ENCODE data around the gene SCN11A. TPM values are rescaled to one million over a fixed set of nuclear protein-coding genes. Genes with fewer than 3 reads are reported as not detected.

The SCN11A gene
- total and polyA plus RNA-seq, 2 of the 13 experiments (the other 11 are each of a cell fraction or from before 2014, with no cell fraction given), result 0.02 to 0.11 TPM

DNA sequence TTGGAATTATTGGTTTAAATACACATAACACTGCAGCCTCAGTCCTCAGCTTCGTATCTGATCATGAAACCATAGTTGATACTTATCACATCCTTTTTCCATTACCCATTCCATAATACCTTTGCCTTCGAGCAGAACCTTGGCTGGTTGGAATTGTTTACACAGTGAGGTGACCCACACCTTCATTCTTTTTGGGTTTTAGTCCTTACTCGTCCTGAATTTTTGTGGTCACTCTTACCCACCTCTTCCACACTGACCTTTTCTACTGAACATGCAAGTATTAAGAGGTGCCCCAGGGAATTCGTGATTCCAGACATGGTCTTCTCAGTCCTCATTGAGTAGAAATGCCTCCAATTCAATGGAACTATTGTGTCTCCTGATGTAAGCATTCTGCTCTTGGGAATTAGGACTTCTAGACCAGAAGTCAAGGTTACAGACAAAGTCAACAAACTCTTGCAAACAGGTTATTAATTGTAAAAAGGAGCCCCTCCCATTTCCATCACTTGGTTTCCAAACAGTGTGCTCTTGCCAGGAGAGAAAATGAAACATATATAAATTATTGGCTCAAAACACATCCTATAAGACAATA is 37.7 kb downstream of the SCN11A start:
- H3K9me3 ChIP-seq (ENCODE audit: low read length), result no peaks in the 10 kb centered on the region
- H3K4me3 ChIP-seq (replicated peaks in 1 of 3; ENCODE audit: insufficient read depth in 1 of 3, low read depth in 2 of 3, low read length in 3 of 3), result 0 out of 6 replicates have a peak overlapping the region, but pooled peaks of 1 of the 3 experiments have one; percentile 11
- FAIRE-seq, result no peak
- CTCF ChIA-PET (ENCODE audit: low intra/inter-chr PET ratio, low total read pairs), result no interaction called here
- peaks cover 49% of the 10 kb centered on the region for H3K4me1 ChIP-seq (ENCODE audit: insufficient read depth, low read length)
- in situ Hi-C loops (cut with HindIII; ENCODE audit: extremely low pct_ligation_motif_present, low pct_unique_long_range_greater_than_20kb), result no loop called here
- DNase-seq (ENCODE audit: low spot score), result peak; percentile 69
- H3K4me2 ChIP-seq (ENCODE audit: low read depth, low read length), result peak overlapping the region; percentile 41
- H4K20me1 ChIP-seq (ENCODE audit: insufficient read depth, low read length), result no peaks in the 10 kb centered on the region
- POLR2A ChIA-PET, result no interaction called here
- no peaks in the 10 kb centered on the region for H3K79me2 ChIP-seq (ENCODE audit: insufficient read depth, low read length)
- H3K27me3 ChIP-seq (ENCODE audit: control insufficient read depth in 1 of 2, insufficient read depth in 2 of 2, low read length in 2 of 2), result no peaks in the 10 kb centered on the region
- peak overlapping the region; percentile 45 for H3K27ac ChIP-seq (ENCODE audit: extremely low read length, insufficient read depth, low read length)
- no peak overlapping the region for H2AFZ ChIP-seq (ENCODE audit: low read length)
- no peak overlapping the region for H3K9ac ChIP-seq (ENCODE audit: insufficient read depth, low read depth, low read length)
- no peaks in the 10 kb centered on the region for H3K36me3 ChIP-seq (replicated peaks in 1 of 2; ENCODE audit: control insufficient read depth in 1 of 2, insufficient read depth in 2 of 2, low read length in 2 of 2)
- ATAC-seq, result peak; percentile 75
- WGBS (ENCODE audit: low lambda C conversion rate), result 0% methylated on average over 4 of the region's 4 CpGs
- BruUV-seq (replicated peaks), result no TSS peak
- intact Hi-C loops (cut with micrococcal nuclease; ENCODE audit: unreplicated experiment), result no loop called here
- TF ChIP-seq EP300 (IDR thresholded peaks at IDR 0.05; ENCODE audit: low read depth in 2 of 2, low read length in 2 of 2) (peak in 1 of 2 experiments; percentile 73; a peak in 2 of 4 replicates), EP300 (CRISPR knock-in tag; IDR thresholded peaks at IDR 0.05; ENCODE audit: borderline replicate concordance) (no peak), SOX5 (CRISPR knock-in tag; IDR thresholded peaks at IDR 0.05; ENCODE audit: borderline replicate concordance) (peak; percentile 80), FOXA3 (CRISPR knock-in tag; IDR thresholded peaks at IDR 0.05) (peak; percentile 63), PPARG (CRISPR knock-in tag; conservative IDR thresholded peaks at IDR 0.05) (peak; percentile 77), ZNF20 (CRISPR knock-in tag; IDR thresholded peaks at IDR 0.05) (no peak), ZMYM2 (CRISPR knock-in tag; IDR thresholded peaks at IDR 0.05) (peak; percentile 62; the same call in 1 of the 2 replicates), ZNF709 (CRISPR knock-in tag; IDR thresholded peaks at IDR 0.05) (no peak), BCL6 (CRISPR knock-in tag; IDR thresholded peaks at IDR 0.05) (peak; percentile 55; the same call in 1 of the 2 replicates), STAG1 (CRISPR knock-in tag; IDR thresholded peaks at IDR 0.05) (no peak), ASH2L (IDR thresholded peaks at IDR 0.05; ENCODE audit: insufficient read length, low read depth, low read length) (peak; percentile 47), SKI (IDR thresholded peaks at IDR 0.05; ENCODE audit: partially characterized antibody) (peak; percentile 59), ELF3 (CRISPR knock-in tag; IDR thresholded peaks at IDR 0.05) (peak; percentile 26; the same call in 1 of the 2 replicates), ZNF207 (IDR thresholded peaks at IDR 0.05; ENCODE audit: borderline replicate concordance) (no peak)
- TF ChIP-seq, protein P1, sequence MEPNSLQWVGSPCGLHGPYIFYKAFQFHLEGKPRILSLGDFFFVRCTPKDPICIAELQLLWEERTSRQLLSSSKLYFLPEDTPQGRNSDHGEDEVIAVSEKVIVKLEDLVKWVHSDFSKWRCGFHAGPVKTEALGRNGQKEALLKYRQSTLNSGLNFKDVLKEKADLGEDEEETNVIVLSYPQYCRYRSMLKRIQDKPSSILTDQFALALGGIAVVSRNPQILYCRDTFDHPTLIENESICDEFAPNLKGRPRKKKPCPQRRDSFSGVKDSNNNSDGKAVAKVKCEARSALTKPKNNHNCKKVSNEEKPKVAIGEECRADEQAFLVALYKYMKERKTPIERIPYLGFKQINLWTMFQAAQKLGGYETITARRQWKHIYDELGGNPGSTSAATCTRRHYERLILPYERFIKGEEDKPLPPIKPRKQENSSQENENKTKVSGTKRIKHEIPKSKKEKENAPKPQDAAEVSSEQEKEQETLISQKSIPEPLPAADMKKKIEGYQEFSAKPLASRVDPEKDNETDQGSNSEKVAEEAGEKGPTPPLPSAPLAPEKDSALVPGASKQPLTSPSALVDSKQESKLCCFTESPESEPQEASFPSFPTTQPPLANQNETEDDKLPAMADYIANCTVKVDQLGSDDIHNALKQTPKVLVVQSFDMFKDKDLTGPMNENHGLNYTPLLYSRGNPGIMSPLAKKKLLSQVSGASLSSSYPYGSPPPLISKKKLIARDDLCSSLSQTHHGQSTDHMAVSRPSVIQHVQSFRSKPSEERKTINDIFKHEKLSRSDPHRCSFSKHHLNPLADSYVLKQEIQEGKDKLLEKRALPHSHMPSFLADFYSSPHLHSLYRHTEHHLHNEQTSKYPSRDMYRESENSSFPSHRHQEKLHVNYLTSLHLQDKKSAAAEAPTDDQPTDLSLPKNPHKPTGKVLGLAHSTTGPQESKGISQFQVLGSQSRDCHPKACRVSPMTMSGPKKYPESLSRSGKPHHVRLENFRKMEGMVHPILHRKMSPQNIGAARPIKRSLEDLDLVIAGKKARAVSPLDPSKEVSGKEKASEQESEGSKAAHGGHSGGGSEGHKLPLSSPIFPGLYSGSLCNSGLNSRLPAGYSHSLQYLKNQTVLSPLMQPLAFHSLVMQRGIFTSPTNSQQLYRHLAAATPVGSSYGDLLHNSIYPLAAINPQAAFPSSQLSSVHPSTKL (CRISPR knock-in tag; IDR thresholded peaks at IDR 0.05), result peak; percentile 82
- TF ChIP-seq, protein P2, sequence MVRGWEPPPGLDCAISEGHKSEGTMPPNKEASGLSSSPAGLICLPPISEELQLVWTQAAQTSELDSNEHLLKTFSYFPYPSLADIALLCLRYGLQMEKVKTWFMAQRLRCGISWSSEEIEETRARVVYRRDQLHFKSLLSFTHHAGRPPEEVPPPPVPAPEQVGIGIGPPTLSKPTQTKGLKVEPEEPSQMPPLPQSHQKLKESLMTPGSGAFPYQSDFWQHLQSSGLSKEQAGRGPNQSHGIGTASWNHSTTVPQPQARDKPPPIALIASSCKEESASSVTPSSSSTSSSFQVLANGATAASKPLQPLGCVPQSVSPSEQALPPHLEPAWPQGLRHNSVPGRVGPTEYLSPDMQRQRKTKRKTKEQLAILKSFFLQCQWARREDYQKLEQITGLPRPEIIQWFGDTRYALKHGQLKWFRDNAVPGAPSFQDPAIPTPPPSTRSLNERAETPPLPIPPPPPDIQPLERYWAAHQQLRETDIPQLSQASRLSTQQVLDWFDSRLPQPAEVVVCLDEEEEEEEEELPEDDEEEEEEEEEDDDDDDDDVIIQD (CRISPR knock-in tag; IDR thresholded peaks at IDR 0.05; ENCODE audit: low read depth), result 0 out of 2 replicates have a peak, but pooled peaks have one; percentile 37
- TF ChIP-seq, protein P3, sequence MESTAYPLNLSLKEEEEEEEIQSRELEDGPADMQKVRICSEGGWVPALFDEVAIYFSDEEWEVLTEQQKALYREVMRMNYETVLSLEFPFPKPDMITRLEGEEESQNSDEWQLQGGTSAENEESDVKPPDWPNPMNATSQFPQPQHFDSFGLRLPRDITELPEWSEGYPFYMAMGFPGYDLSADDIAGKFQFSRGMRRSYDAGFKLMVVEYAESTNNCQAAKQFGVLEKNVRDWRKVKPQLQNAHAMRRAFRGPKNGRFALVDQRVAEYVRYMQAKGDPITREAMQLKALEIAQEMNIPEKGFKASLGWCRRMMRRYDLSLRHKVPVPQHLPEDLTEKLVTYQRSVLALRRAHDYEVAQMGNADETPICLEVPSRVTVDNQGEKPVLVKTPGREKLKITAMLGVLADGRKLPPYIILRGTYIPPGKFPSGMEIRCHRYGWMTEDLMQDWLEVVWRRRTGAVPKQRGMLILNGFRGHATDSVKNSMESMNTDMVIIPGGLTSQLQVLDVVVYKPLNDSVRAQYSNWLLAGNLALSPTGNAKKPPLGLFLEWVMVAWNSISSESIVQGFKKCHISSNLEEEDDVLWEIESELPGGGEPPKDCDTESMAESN (CRISPR knock-in tag; conservative IDR thresholded peaks at IDR 0.05), result no peak
